ENCODE data around the gene DPP9.

The DPP9 gene

DNA sequence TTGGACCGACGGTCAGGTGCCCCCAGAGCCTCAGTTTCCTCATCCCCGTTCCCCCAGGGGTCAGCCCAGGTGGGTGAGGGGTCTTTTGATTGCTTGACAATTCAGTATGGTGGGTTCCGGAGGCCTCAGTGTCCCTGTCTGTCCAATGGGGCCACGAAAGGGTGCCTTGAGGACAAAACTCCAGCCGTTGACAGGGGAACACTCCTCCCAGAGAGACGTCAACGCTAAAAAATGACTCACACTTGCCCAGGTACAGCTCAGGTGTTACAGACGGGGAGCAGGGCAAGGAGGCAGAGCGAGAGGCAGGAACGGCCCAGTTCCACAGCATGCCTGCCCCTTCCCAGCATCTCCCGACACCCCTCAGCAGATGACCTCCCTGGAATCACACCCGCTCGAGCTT lies 82.5 kb downstream of the DPP9 start:
- H3K4me3 ChIP-seq (ENCODE audit: low read length): no peak overlapping the region
- no peaks in the 10 kb centered on the region for H3K27me3 ChIP-seq (ENCODE audit: control insufficient read depth, insufficient read depth, low read length)
- no peaks in the 10 kb centered on the region for H3K9me3 ChIP-seq (ENCODE audit: control insufficient read depth, insufficient read depth, low read length)
- no peak overlapping the region for H3K27ac ChIP-seq (ENCODE audit: low read length)
- no CpG with 5 or more reads among the region's 14 CpGs for WGBS (ENCODE audit: insufficient coverage, insufficient read length)
- H3K4me1 ChIP-seq (ENCODE audit: control insufficient read depth, insufficient read depth, low read length): no peaks in the 10 kb centered on the region
- DNase-seq (ENCODE audit: low read depth, low spot score): no peak
- no peaks in the 10 kb centered on the region for H3K36me3 ChIP-seq (ENCODE audit: control insufficient read depth, insufficient read depth, low read length)

DNA sequence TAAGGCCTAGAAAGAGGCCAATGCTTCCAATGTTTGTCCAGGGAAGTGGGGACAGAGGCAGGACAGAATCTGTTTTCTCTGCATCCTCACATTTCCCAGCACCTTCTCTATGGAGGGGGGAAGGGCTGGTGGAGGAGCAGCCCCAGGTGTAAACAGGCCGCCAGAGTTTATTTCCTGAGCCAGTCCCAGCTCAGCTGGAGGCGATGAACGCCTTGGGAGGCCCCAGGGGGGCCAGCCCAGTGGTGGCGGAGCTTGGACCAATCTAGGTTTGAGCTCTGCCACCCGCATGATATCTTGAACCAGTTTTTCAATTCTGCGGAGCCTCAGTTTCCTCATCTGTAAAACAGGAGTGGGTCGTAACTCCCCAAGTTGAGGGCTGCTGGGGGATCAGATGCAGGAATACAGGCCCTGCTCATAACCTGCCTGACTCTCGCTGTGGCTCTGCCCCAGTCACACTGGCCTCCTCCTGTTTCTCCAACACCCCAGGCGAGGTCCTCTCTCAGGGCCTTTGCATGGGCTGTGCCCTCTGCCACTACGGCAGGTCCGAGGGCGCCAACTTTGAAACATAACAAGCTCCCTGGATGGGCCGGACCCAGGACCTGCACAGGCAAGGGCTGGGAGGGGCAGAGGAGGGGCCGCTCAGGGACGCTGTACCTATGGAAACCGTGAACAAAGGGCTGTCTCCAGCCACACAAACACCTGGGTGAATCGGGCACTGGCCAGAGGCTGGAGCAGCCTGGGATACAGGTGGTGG lies 83.2 kb downstream of the DPP9 start:
- Histone ChIP-seq H3K4me3 (ENCODE audit: low read length) (no peak overlapping the region), H3K27ac (ENCODE audit: low read length) (no peak overlapping the region), H3K36me3 (ENCODE audit: control insufficient read depth, insufficient read depth, low read length) (no peaks in the 10 kb centered on the region), H3K4me1 (ENCODE audit: control insufficient read depth, insufficient read depth, low read length) (no peaks in the 10 kb centered on the region), H3K9me3 (ENCODE audit: control insufficient read depth, insufficient read depth, low read length) (no peaks in the 10 kb centered on the region), H3K27me3 (ENCODE audit: control insufficient read depth, insufficient read depth, low read length) (no peaks in the 10 kb centered on the region)
- DNase-seq (ENCODE audit: low read depth, low spot score): no peak
- no CpG with 5 or more reads among the region's 17 CpGs for WGBS (ENCODE audit: insufficient coverage, insufficient read length)

DNA sequence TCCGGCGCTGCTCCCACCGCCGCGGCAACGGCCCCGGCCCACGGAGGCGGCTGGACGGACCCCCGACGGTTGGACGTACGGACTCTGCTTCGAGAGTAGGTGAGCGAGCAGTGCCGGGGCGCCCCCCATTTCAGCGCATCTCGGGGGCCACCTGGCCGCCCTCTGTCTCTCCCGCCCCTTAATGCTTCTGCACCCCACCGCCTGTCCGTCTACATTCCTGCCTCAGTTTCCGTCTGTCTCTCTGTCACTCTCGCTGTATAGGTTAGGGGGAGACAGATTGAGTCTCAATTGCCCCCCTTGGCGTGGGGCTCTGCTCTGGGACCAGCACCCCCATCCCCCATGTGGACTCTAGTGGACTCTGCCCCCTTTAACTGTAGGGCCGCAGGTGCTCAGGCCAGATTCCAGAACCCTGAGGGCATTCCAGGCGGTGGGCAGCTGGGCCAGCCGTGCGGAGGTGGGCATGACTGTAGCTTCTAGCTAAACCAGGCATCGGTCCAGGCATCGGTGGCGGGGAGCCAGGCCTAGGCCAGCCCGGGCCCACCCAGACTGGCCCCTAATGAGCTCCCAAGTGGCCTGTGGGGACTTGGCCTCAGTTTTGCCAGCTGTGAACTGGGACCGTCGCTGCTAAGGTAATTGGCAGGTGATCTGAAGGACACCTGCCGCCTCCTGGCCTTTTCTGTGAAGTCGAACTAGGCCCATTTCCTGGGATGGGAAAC lies 84.0 kb downstream of the DPP9 start:
- Histone ChIP-seq H3K4me1 (ENCODE audit: control insufficient read depth, insufficient read depth, low read length) (no peaks in the 10 kb centered on the region), H3K9me3 (ENCODE audit: control insufficient read depth, insufficient read depth, low read length) (no peaks in the 10 kb centered on the region), H3K27me3 (ENCODE audit: control insufficient read depth, insufficient read depth, low read length) (no peaks in the 10 kb centered on the region), H3K27ac (ENCODE audit: low read length) (no peak overlapping the region), H3K36me3 (ENCODE audit: control insufficient read depth, insufficient read depth, low read length) (no peaks in the 10 kb centered on the region), H3K4me3 (ENCODE audit: low read length) (peak overlapping the region; percentile 55)
- WGBS (ENCODE audit: insufficient coverage, insufficient read length): no CpG with 5 or more reads among the region's 39 CpGs
- DNase-seq (ENCODE audit: low read depth, low spot score): no peak

DNA sequence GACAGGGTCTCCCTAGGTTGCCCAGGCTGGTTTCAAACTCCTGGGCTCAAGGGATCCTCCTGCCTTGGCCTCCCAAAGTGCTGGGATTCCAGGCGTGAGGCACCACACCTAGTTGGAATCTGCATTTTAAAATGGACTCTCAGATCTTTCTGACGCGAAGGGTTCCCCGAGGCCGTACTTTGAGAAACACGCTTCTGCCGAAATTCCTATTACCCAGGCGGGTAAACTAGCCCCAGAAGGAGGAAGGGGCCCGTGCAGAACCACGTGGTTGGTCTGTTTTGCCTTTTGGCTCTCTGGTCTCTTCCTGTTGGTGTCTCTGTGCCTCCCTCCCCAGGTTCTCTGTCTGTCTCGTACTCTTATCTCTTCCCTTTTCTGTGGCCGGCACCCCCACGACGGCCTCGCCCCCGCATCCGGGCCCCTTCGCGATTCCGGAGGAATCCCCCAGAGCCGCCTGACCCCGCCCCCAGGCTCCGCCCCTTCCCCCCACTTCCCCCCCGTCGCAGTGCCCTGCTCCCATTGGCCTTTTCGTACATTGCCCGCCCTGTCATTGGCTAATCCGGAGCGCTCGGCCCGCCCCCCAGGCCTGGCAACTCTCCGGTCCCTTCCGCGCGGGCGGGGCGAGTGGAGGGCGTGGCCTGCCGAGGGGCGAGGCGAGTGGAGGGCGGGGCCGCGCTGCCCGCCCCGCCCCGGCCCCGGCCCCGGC lies 84.7 kb downstream of the DPP9 start, which contains the start of gene TNFAIP8L1:
TNFAIP8L1 (plus strand) TSS at position 689 of the 703 bp plus-strand sequence. CDS start 12,354 bp downstream, outside the sequence.
- Histone ChIP-seq H3K27ac (ENCODE audit: low read length) (no peak within 1 kb of the TSS), H3K36me3 (ENCODE audit: control insufficient read depth, insufficient read depth, low read length) (no peaks in the 10 kb centered on the region), H3K9me3 (ENCODE audit: control insufficient read depth, insufficient read depth, low read length) (no peaks in the 10 kb centered on the region), H3K4me1 (ENCODE audit: control insufficient read depth, insufficient read depth, low read length) (no peaks in the 10 kb centered on the region), H3K4me3 (ENCODE audit: low read length) (peak within 1 kb of the TSS; percentile 55), H3K27me3 (ENCODE audit: control insufficient read depth, insufficient read depth, low read length) (no peaks in the 10 kb centered on the region)
- peak; percentile 66 for DNase-seq (ENCODE audit: low read depth, low spot score)
- no CpG with 5 or more reads among the region's 49 CpGs for WGBS (ENCODE audit: insufficient coverage, insufficient read length)

DNA sequence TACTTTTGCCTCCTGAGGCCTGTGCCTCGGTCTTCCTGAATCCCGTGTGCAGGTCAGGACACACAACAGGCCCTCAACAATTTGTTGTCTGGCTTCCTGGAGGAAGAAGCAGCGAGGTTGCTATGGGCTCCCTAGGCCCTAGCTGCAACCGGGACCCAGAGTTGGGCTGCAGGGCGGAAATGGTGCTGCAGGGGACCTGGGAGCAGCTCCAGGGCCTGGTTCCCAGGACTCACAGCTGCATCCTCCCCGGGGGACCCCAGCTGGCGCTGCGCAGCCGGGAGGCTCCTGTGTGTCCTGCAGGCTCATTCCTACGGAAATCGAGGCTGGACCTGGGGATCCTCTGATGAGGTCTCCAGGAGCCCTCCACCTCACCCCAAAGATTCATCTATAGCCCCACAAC lies 85.3 kb downstream of the DPP9 start:
- no peak for DNase-seq (ENCODE audit: low read depth, low spot score)
- no peaks in the 10 kb centered on the region for H3K36me3 ChIP-seq (ENCODE audit: control insufficient read depth, insufficient read depth, low read length)
- H3K27ac ChIP-seq (ENCODE audit: low read length): no peak overlapping the region
- no peaks in the 10 kb centered on the region for H3K27me3 ChIP-seq (ENCODE audit: control insufficient read depth, insufficient read depth, low read length)
- WGBS (ENCODE audit: insufficient coverage, insufficient read length): no CpG with 5 or more reads among the region's 11 CpGs
- no peak overlapping the region for H3K4me3 ChIP-seq (ENCODE audit: low read length)
- H3K9me3 ChIP-seq (ENCODE audit: control insufficient read depth, insufficient read depth, low read length): no peaks in the 10 kb centered on the region
- H3K4me1 ChIP-seq (ENCODE audit: control insufficient read depth, insufficient read depth, low read length): no peaks in the 10 kb centered on the region

DNA sequence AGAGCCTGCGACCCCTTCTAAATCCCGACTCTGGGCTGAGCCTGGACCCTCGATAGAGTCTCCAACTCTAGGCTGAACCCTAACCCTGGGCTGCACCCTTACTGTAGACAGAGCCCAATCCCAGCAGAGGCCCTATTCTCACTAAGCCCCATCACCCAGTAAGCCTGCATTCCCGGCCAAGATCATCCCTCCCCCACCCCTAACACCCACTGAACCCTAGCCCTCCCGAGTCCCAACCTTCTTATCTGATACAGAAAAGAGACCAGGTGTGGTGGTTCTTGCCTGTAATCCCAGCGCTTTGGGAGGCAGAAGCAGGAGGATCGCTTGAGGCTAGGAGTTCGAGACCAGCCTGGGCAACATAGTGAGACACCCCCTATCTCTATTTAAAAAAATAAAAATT lies 86.9 kb downstream of the DPP9 start:
- Histone ChIP-seq H3K36me3 (ENCODE audit: control insufficient read depth, insufficient read depth, low read length) (no peaks in the 10 kb centered on the region), H3K9me3 (ENCODE audit: control insufficient read depth, insufficient read depth, low read length) (no peaks in the 10 kb centered on the region), H3K4me1 (ENCODE audit: control insufficient read depth, insufficient read depth, low read length) (no peaks in the 10 kb centered on the region), H3K27me3 (ENCODE audit: control insufficient read depth, insufficient read depth, low read length) (no peaks in the 10 kb centered on the region), H3K27ac (ENCODE audit: low read length) (no peak overlapping the region), H3K4me3 (ENCODE audit: low read length) (no peak overlapping the region)
- no CpG with 5 or more reads among the region's 8 CpGs for WGBS (ENCODE audit: insufficient coverage, insufficient read length)
- no peak for DNase-seq (ENCODE audit: low read depth, low spot score)

DNA sequence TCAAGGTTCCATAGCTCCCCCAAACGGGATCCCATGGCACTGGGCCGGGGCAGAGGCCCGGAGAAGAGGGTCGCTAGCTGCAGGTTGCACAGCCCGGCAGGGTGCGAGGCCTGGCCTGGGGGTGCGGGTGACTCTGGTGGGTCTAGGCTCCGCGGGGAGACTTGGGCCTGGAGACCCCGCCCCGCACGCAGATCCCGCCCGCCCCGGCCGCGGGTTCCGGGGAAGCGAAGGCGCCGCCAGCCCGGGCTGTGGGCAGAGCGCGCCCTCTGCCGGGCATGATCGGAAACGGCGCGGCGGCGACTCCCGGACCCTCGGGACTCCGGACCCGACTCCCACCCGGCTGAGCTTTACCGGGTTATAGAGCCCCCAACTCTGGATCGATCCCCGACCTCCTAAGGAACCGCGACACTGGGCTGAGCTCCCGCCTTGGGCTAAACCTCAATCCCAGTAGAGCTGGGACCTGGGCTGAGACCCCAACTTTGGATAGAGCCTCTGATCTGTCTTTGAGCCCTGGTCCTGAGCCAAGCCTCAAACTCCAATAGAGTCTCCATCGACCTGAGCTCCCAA lies 87.4 kb downstream of the DPP9 start:
- no peak for DNase-seq (ENCODE audit: low read depth, low spot score)
- Histone ChIP-seq H3K36me3 (ENCODE audit: control insufficient read depth, insufficient read depth, low read length) (no peaks in the 10 kb centered on the region), H3K27me3 (ENCODE audit: control insufficient read depth, insufficient read depth, low read length) (no peaks in the 10 kb centered on the region), H3K4me3 (ENCODE audit: low read length) (peak overlapping the region; percentile 43; the same call in 1 of the 2 replicates), H3K27ac (ENCODE audit: low read length) (no peak overlapping the region), H3K4me1 (ENCODE audit: control insufficient read depth, insufficient read depth, low read length) (no peaks in the 10 kb centered on the region), H3K9me3 (ENCODE audit: control insufficient read depth, insufficient read depth, low read length) (no peaks in the 10 kb centered on the region)
- no CpG with 5 or more reads among the region's 43 CpGs for WGBS (ENCODE audit: insufficient coverage, insufficient read length)

DNA sequence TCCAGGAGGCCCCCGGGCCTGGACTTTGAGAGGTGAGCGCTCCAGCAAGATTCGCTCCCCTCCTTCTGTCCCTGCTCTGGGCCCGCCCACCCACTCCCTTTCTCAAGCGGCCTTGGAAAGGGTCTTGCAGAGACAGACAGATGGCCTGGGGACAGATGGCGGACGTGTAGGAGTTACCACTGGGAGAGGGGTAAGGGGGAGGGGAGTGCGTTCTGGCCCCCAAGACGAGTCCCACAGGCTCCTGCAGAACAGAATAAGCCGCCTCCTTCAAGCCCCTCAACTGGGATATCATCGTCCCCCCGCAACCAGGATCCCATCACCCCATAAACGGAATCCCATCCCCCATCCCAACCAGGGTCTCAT lies 87.9 kb downstream of the DPP9 start:
- Histone ChIP-seq H3K36me3 (ENCODE audit: control insufficient read depth, insufficient read depth, low read length) (no peaks in the 10 kb centered on the region), H3K4me3 (ENCODE audit: low read length) (peak overlapping the region; percentile 43; the same call in 1 of the 2 replicates), H3K9me3 (ENCODE audit: control insufficient read depth, insufficient read depth, low read length) (no peaks in the 10 kb centered on the region), H3K4me1 (ENCODE audit: control insufficient read depth, insufficient read depth, low read length) (no peaks in the 10 kb centered on the region), H3K27me3 (ENCODE audit: control insufficient read depth, insufficient read depth, low read length) (no peaks in the 10 kb centered on the region), H3K27ac (ENCODE audit: low read length) (no peak overlapping the region)
- WGBS (ENCODE audit: insufficient coverage, insufficient read length): no CpG with 5 or more reads among the region's 13 CpGs
- no peak for DNase-seq (ENCODE audit: low read depth, low spot score)

DNA sequence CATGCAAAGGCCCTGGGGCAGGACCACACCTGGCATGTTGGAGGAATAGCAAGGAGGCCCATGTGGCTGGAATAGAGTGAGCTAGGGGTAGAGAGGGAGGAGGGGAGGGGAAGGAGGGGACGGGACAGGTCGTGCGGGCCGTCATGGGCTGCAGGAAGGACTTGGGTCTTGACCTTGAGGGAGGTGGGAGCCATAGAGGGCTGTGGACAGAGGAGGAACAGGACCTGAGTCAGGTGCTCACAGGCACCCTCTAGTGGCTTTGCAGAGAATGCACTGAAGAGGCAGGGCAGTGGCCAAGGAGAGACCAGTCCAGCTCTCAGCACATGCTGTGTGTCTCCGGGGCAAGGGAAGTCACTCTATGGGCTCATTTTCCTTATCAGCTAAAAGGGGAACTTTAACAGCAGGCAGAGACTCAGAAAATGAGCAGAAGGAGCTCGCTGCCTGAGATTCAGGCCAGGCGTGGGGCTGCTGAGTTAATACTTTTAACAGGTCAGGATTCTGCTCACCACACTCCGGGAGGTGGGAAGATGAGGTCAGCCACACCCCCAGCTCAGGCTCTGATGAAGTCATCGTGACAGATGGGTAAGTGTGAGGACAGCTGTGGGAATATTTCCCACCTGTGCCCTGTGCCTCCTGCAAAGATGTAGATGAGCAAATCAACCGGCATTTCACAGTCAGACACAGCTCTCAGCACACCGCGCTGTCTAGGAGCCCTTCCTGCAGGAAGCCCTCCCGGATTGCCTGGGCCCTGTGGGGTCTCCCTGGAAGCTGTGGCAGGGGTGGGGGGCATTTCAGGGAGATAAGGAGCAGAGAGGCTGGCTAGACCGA lies 90.3 kb downstream of the DPP9 start:
- Histone ChIP-seq H3K9me3 (ENCODE audit: control insufficient read depth, insufficient read depth, low read length) (no peaks in the 10 kb centered on the region), H3K27ac (ENCODE audit: low read length) (no peak overlapping the region), H3K4me3 (ENCODE audit: low read length) (no peak overlapping the region), H3K36me3 (ENCODE audit: control insufficient read depth, insufficient read depth, low read length) (no peaks in the 10 kb centered on the region), H3K27me3 (ENCODE audit: control insufficient read depth, insufficient read depth, low read length) (no peaks in the 10 kb centered on the region), H3K4me1 (ENCODE audit: control insufficient read depth, insufficient read depth, low read length) (no peaks in the 10 kb centered on the region)
- WGBS (ENCODE audit: insufficient coverage, insufficient read length): no CpG with 5 or more reads among the region's 14 CpGs
- peak; percentile 54 for DNase-seq (ENCODE audit: low read depth, low spot score)

Data from iPS DF 6.9 (cell line).